NCI-H2171 (cell line): ENCODE results near the gene NXN.
"Not testable (repeated sequence)": the region's sequence is repeated elsewhere in the genome, so short reads cannot be mapped to it uniquely, and the experiment has no call there.

ENCODE experiments used
- DNase-seq: peaks from one replicate; lab custom pipeline; 2025; lab: John Stamatoyannopoulos, UW

NXN gene

GRCh38 chr17:887551-888209 lies 91.9 kb downstream of the NXN start:
- DNase-seq, result no peak

- DNase-seq, result no peak
Observed at GRCh38 chr17:885971-886571, 93.5 kb downstream of the NXN start.

GRCh38 chr17:883586-883962 lies 96.0 kb downstream of the NXN start:
- no peak for DNase-seq

- DNase-seq, result no peak
Observed at GRCh38 chr17:882827-883585, 96.6 kb downstream of the NXN start.

GRCh38 chr17:881778-882177 lies 97.8 kb downstream of the NXN start:
- no peak for DNase-seq

- DNase-seq, result no peak
Observed at GRCh38 chr17:880443-881269, 98.9 kb downstream of the NXN start.

- DNase-seq, result peak; percentile 90
Observed at GRCh38 chr17:879546-880442, 99.8 kb downstream of the NXN start.

- no peak for DNase-seq
Observed at GRCh38 chr17:877630-878029, 101.9 kb downstream of the NXN start.

- no peak for DNase-seq
Observed at GRCh38 chr17:876272-876671, 103.3 kb downstream of the NXN start.

- DNase-seq, result not testable (repeated sequence)
Observed at GRCh38 chr17:874590-874989, 105.0 kb downstream of the NXN start.

- no peak for DNase-seq
Observed at GRCh38 chr17:872855-873254, 106.7 kb downstream of the NXN start.

GRCh38 chr17:871751-872519 lies 107.6 kb downstream of the NXN start:
- DNase-seq, result no peak

GRCh38 chr17:869567-870525 lies 109.7 kb downstream of the NXN start:
- DNase-seq, result no peak

- no peak for DNase-seq
Observed at GRCh38 chr17:869086-869485, 110.5 kb downstream of the NXN start.

- DNase-seq, result no peak
Observed at GRCh38 chr17:867896-868489, 111.6 kb downstream of the NXN start.

GRCh38 chr17:867238-867637 lies 112.3 kb downstream of the NXN start:
- not testable (repeated sequence) for DNase-seq

- DNase-seq, result no peak
Observed at GRCh38 chr17:866568-867103, 112.9 kb downstream of the NXN start.

GRCh38 chr17:864315-864714 lies 115.3 kb downstream of the NXN start:
- no peak for DNase-seq

- DNase-seq, result no peak
Observed at GRCh38 chr17:863880-864279, 115.7 kb downstream of the NXN start.
